KMS-11 (cell line): Measurements from ENCODE around the gene DPP9.

Experiments used
- H2AFZ ChIP-seq: fragments of 200-600 bp; sonication (generic); 2 replicates; pipeline ENCODE4 v1.6.1; 2016; ENCODE audit warnings: antibody characterized with exemption, mixed run types, low read depth
- H3K27ac ChIP-seq: fragments of 200-600 bp; sonication (generic); 2 replicates; pipeline ENCODE4 v1.6.1; 2016; ENCODE audit warnings: mild to moderate bottlenecking, mixed run types
- H3K27me3 ChIP-seq: fragments of 200-600 bp; sonication (generic); 2 replicates; pipeline ENCODE4 v1.6.1; 2017; ENCODE audit warnings: mild to moderate bottlenecking, low read depth, mixed run types, moderate library complexity; ENCODE audit not compliant: insufficient read depth
- H3K36me3 ChIP-seq: fragments of 200-600 bp; sonication (generic); 2 replicates; pipeline ENCODE4 v1.6.1; 2017; ENCODE audit warnings: mild to moderate bottlenecking, mixed run types; ENCODE audit not compliant: insufficient read depth
- H3K4me1 ChIP-seq: fragments of 200-600 bp; sonication (generic); 2 replicates; pipeline ENCODE4 v1.6.1; 2016; ENCODE audit warnings: mild to moderate bottlenecking, low read depth, mixed run types; ENCODE audit not compliant: poor library complexity, severe bottlenecking
- H3K4me2 ChIP-seq: fragments of 200-600 bp; sonication (generic); 2 replicates; pipeline ENCODE4 v1.7.0; 2016; ENCODE audit warnings: mild to moderate bottlenecking, mixed run types
- H3K4me3 ChIP-seq: fragments of 200-600 bp; sonication (generic); IDR thresholded peaks from 2 replicates; pipeline ENCODE4 v1.6.1; 2017; ENCODE audit warnings: low read depth, low read length, mixed read lengths; ENCODE audit not compliant: insufficient read depth
- H3K79me2 ChIP-seq: fragments of 200-600 bp; sonication (generic); 2 replicates; pipeline ENCODE4 v1.6.1; 2016; ENCODE audit warnings: low read depth, mixed run types; ENCODE audit not compliant: insufficient read depth
- H3K9ac ChIP-seq: fragments of 200-600 bp; sonication (generic); 2 replicates; pipeline ENCODE4 v1.6.1; 2016; ENCODE audit warnings: mild to moderate bottlenecking, mixed run types
- H4K20me1 ChIP-seq: fragments of 200-600 bp; sonication (generic); 2 replicates; pipeline ENCODE4 v1.6.1; 2016; ENCODE audit warnings: mild to moderate bottlenecking, mixed run types; ENCODE audit not compliant: insufficient read depth
- CTCF ChIP-seq: fragments of 200-600 bp; sonication (generic); conservative IDR thresholded peaks from 2 replicates; pipeline ENCODE4 v1.6.1; 2017; ENCODE audit warnings: low read depth, mild to moderate bottlenecking, antibody characterized with exemption, low read length, moderate library complexity, mixed read lengths

DPP9 gene

GRCh38 chr19:4744451-4745174 lies 21.0 kb upstream of the DPP9 start:
- no peak overlapping the region for H3K4me3 ChIP-seq
- peaks cover 88% of the 10 kb centered on the region for H3K27me3 ChIP-seq
- no peak for TF ChIP-seq CTCF
- no peaks in the 10 kb centered on the region for H4K20me1 ChIP-seq
- H3K4me2 ChIP-seq, result no peak overlapping the region
- no peak overlapping the region for H3K27ac ChIP-seq
- H3K9ac ChIP-seq, result no peak overlapping the region
- no peaks in the 10 kb centered on the region for H3K36me3 ChIP-seq
- H3K4me1 ChIP-seq, result no peaks in the 10 kb centered on the region
- no peaks in the 10 kb centered on the region for H3K79me2 ChIP-seq
- H2AFZ ChIP-seq, result no peak overlapping the region

GRCh38 chr19:4742723-4743646 lies 19.3 kb upstream of the DPP9 start:
- Histone ChIP-seq H3K4me2 (no peak overlapping the region), H3K9ac (no peak overlapping the region), H3K4me3 (no peak overlapping the region)

GRCh38 chr19:4740092-4740491 lies 16.4 kb upstream of the DPP9 start:
- Histone ChIP-seq H3K27ac (no peak overlapping the region), H4K20me1 (no peaks in the 10 kb centered on the region), H3K4me1 (no peaks in the 10 kb centered on the region), H3K4me2 (no peak overlapping the region), H3K4me3 (no peak overlapping the region), H3K79me2 (no peaks in the 10 kb centered on the region), H3K27me3 (peaks cover 83% of the 10 kb centered on the region), H2AFZ (no peak overlapping the region), H3K9ac (no peak overlapping the region), H3K36me3 (no peaks in the 10 kb centered on the region)
- no peak for TF ChIP-seq CTCF

More at GRCh38 chr19:4742723-4743646, 19.3 kb upstream of the DPP9 start:
- TF ChIP-seq CTCF, result no peak
- Histone ChIP-seq H3K27ac (no peak overlapping the region), H3K79me2 (no peaks in the 10 kb centered on the region), H3K27me3 (peaks cover 85% of the 10 kb centered on the region), H2AFZ (no peak overlapping the region), H3K36me3 (no peaks in the 10 kb centered on the region), H4K20me1 (no peaks in the 10 kb centered on the region), H3K4me1 (no peaks in the 10 kb centered on the region)

- H3K4me2 ChIP-seq, result no peak overlapping the region
- no peak overlapping the region for H3K9ac ChIP-seq
- no peaks in the 10 kb centered on the region for H3K4me1 ChIP-seq
- H3K27ac ChIP-seq, result no peak overlapping the region
- no peak for TF ChIP-seq CTCF
- H4K20me1 ChIP-seq, result no peaks in the 10 kb centered on the region
- H3K79me2 ChIP-seq, result no peaks in the 10 kb centered on the region
- H2AFZ ChIP-seq, result no peak overlapping the region
- no peak overlapping the region for H3K4me3 ChIP-seq
- H3K27me3 ChIP-seq, result peaks cover 86% of the 10 kb centered on the region
- H3K36me3 ChIP-seq, result no peaks in the 10 kb centered on the region
Observed at GRCh38 chr19:4738734-4739133, 15.1 kb upstream of the DPP9 start.
